HepG2 (cell line): ENCODE measurements around the gene CFAP119. TPM values are rescaled to one million over a fixed set of nuclear protein-coding genes. Genes with fewer than 3 reads are reported as not detected.

ENCODE experiments used
- AKAP8 ChIP-seq: sonication (generic); formaldehyde crosslinking; IDR thresholded peaks from 2 replicates; pipeline ENCODE4 v1.5.1; 2020; ENCODE audit warnings: mild to moderate bottlenecking, missing genetic modification reagents
- CC2D1A ChIP-seq: sonication (generic); formaldehyde crosslinking; IDR thresholded peaks from 2 replicates; pipeline ENCODE4 v1.8.1; 2023; ENCODE audit warnings: mild to moderate bottlenecking, missing genetic modification reagents
- FOXC1 ChIP-seq: sonication (generic); formaldehyde crosslinking; IDR thresholded peaks from 2 replicates; pipeline ENCODE4 v1.8.0; 2022; ENCODE audit warnings: mild to moderate bottlenecking, missing genetic modification reagents, borderline replicate concordance
- HOXA7 ChIP-seq: sonication (generic); formaldehyde crosslinking; IDR thresholded peaks from 2 replicates; pipeline ENCODE4 v1.8.1; 2022; ENCODE audit warnings: mild to moderate bottlenecking, missing genetic modification reagents, moderate library complexity
- IKZF1 ChIP-seq: fragments of 450-650 bp; IDR thresholded peaks from 2 replicates; pipeline ENCODE4 v1.7.1; 2016
- KDM4B ChIP-seq: sonication (generic); formaldehyde crosslinking; IDR thresholded peaks from 2 replicates; pipeline ENCODE4 v1.4.0; 2020; ENCODE audit warnings: missing genetic modification reagents
- MLXIP ChIP-seq: sonication (generic); formaldehyde crosslinking; IDR thresholded peaks from 2 replicates; pipeline ENCODE4 v1.9.0; 2021; ENCODE audit warnings: missing genetic modification reagents, borderline replicate concordance
- MXD1 ChIP-seq: sonication (generic); formaldehyde crosslinking; IDR thresholded peaks from 2 replicates; pipeline ENCODE4 v1.4.0; 2020; ENCODE audit warnings: mild to moderate bottlenecking, missing genetic modification reagents
- PLSCR1 ChIP-seq: sonication (generic); formaldehyde crosslinking; IDR thresholded peaks from 2 replicates; pipeline ENCODE4 v1.5.0; 2020; ENCODE audit warnings: missing genetic modification reagents, mild to moderate bottlenecking, borderline replicate concordance
- RBAK ChIP-seq: sonication (generic); formaldehyde crosslinking; IDR thresholded peaks from 2 replicates; pipeline ENCODE4 v1.5.1; 2020; ENCODE audit warnings: mild to moderate bottlenecking, missing genetic modification reagents
- SKI ChIP-seq: fragments of 450-650 bp; IDR thresholded peaks from one replicate; pipeline ENCODE4 v1.6.1; 2018; ENCODE audit warnings: mild to moderate bottlenecking; ENCODE audit not compliant: partially characterized antibody
- SRF ChIP-seq: IDR thresholded peaks from 2 replicates; pipeline ENCODE4 v1.6.1; 2011; ENCODE audit warnings: mild to moderate bottlenecking, low read depth, low read length, moderate library complexity
- ZNF772 ChIP-seq: sonication (generic); formaldehyde crosslinking; IDR thresholded peaks from 2 replicates; pipeline ENCODE4 v1.5.0; 2020; ENCODE audit warnings: mild to moderate bottlenecking, missing genetic modification reagents
- polyA plus RNA-seq, 8 experiments: library from polyadenylated mRNA; depleted of rRNA in 3 of 8; stranded (reverse) in 7 of 8; unstranded in 1 of 8; fragments of >200 nt; fragmentation: Illumina TruSeq in 4 of 8; extraction: Trizol in 4 of 8; gene quantifications; 2 replicates each; pipeline versions ENCODE4 v1.2.1 to v1.2.3, GENCODE V29; 2011 to 2016; ENCODE audit warnings: low read depth in 4 of 8, missing spikeins in 1 of 8, mixed read lengths in 1 of 8; ENCODE audit not compliant: insufficient read depth in 1 of 8
- total RNA-seq, 5 experiments: library from RNA; depleted of rRNA; stranded (reverse); fragments of >200 nt; fragmentation: Illumina TruSeq; extraction: Trizol; gene quantifications; 2 replicates each; pipeline ENCODE4 v1.2.3, GENCODE V29; 2016; ENCODE audit warnings: low read depth in 1 of 5
- TF ChIP-seq, protein P1 (sequence below): sonication (generic); formaldehyde crosslinking; IDR thresholded peaks from 2 replicates; pipeline ENCODE4 v1.5.0; 2020; ENCODE audit warnings: mild to moderate bottlenecking, missing genetic modification reagents, borderline replicate concordance
- TF ChIP-seq, protein P2 (sequence below): sonication (generic); formaldehyde crosslinking; IDR thresholded peaks from 2 replicates; pipeline ENCODE4 v1.4.0; 2020; ENCODE audit warnings: low read depth, missing genetic modification reagents
- TF ChIP-seq, protein P3 (sequence below): sonication (generic); formaldehyde crosslinking; conservative IDR thresholded peaks from 2 replicates; pipeline ENCODE4 v1.5.0; 2020; ENCODE audit warnings: missing genetic modification reagents

Gene CFAP119
- total and polyA plus RNA-seq, 2 of the 13 experiments (the other 11 are each of a cell fraction or from before 2014, with no cell fraction given) = 6.4 TPM

DNA sequence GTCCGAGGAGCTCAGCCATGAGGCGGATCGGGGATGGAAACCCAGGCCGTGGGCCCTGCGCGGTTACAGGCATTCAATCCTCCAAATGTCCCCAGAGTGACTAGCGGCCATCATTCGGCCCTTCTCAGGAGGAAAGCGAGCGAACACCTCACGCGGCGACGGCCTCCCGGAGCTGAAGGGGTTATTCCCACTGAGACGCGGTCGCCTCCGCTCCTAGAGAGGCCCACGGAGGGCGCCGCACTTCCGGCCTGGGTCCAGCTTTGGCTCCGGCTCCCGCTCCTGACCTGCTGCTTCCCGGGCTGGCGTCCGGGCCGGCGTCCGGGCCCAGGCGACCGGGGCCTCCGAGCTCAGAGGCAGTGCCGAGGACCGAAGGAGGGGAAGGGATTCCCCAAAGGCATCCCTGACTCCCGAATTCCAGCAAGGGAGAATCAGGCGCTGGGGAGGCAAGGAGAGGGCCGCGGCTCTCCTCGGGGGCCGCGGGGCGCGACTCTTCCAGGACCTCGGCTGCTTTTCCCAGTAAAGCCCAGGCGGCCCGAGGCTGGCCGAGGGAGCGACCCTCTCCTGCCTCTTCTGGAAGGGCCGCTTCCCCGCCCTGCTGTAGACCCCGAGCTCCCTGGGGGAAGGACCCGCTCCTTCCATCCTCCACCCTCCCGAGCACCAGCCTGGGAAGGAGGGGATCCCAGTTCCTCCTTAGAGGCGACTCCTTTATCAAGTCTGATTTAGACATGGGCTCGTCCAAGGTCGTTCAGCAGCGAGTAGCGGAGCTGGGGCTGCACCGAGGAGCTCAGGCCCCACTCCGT, 43.7 kb upstream of the CFAP119 start (continued):
- TF ChIP-seq IKZF1 (no peak), MLXIP (CRISPR knock-in tag) (peak; percentile 82; the same call in 1 of the 2 replicates), ZNF772 (peak; percentile 96), MXD1 (CRISPR knock-in tag) (peak; percentile 54; the same call in 1 of the 2 replicates), PLSCR1 (CRISPR knock-in tag) (peak; percentile 88; the same call in 1 of the 2 replicates), SKI (peak; percentile 76), AKAP8 (peak; percentile 64; the same call in 1 of the 2 replicates), FOXC1 (CRISPR knock-in tag) (peak; percentile 95; the same call in 1 of the 2 replicates), KDM4B (peak; percentile 93), HOXA7 (no peak), CC2D1A (CRISPR knock-in tag) (0 out of 2 replicates have a peak, but pooled peaks have one; percentile 78), RBAK (no peak), SRF (no peak)
- TF ChIP-seq, protein P1, sequence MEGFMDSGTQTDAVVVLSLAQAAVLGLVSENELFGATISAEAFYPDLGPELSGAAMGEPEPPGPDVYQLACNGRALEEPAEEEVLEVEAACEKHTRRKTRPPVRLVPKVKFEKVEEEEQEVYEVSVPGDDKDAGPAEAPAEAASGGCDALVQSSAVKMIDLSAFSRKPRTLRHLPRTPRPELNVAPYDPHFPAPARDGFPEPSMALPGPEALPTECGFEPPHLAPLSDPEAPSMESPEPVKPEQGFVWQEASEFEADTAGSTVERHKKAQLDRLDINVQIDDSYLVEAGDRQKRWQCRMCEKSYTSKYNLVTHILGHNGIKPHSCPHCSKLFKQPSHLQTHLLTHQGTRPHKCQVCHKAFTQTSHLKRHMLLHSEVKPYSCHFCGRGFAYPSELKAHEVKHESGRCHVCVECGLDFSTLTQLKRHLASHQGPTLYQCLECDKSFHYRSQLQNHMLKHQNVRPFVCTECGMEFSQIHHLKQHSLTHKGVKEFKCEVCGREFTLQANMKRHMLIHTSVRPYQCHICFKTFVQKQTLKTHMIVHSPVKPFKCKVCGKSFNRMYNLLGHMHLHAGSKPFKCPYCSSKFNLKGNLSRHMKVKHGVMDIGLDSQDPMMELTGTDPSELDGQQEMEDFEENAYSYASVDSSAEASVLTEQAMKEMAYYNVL (CRISPR knock-in tag) = no peak; the same call in 1 of the 2 replicates
- TF ChIP-seq, protein P2, sequence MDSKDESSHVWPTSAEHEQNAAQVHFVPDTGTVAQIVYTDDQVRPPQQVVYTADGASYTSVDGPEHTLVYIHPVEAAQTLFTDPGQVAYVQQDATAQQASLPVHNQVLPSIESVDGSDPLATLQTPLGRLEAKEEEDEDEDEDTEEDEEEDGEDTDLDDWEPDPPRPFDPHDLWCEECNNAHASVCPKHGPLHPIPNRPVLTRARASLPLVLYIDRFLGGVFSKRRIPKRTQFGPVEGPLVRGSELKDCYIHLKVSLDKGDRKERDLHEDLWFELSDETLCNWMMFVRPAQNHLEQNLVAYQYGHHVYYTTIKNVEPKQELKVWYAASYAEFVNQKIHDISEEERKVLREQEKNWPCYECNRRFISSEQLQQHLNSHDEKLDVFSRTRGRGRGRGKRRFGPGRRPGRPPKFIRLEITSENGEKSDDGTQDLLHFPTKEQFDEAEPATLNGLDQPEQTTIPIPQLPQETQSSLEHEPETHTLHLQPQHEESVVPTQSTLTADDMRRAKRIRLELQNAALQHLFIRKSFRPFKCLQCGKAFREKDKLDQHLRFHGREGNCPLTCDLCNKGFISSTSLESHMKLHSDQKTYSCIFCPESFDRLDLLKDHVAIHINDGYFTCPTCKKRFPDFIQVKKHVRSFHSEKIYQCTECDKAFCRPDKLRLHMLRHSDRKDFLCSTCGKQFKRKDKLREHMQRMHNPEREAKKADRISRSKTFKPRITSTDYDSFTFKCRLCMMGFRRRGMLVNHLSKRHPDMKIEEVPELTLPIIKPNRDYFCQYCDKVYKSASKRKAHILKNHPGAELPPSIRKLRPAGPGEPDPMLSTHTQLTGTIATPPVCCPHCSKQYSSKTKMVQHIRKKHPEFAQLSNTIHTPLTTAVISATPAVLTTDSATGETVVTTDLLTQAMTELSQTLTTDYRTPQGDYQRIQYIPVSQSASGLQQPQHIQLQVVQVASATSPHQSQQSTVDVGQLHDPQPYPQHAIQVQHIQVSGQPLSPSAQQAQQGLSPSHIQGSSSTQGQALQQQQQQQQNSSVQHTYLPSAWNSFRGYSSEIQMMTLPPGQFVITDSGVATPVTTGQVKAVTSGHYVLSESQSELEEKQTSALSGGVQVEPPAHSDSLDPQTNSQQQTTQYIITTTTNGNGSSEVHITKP (CRISPR knock-in tag) = peak; percentile 68; the same call in 1 of the 2 replicates
- TF ChIP-seq, protein P3, sequence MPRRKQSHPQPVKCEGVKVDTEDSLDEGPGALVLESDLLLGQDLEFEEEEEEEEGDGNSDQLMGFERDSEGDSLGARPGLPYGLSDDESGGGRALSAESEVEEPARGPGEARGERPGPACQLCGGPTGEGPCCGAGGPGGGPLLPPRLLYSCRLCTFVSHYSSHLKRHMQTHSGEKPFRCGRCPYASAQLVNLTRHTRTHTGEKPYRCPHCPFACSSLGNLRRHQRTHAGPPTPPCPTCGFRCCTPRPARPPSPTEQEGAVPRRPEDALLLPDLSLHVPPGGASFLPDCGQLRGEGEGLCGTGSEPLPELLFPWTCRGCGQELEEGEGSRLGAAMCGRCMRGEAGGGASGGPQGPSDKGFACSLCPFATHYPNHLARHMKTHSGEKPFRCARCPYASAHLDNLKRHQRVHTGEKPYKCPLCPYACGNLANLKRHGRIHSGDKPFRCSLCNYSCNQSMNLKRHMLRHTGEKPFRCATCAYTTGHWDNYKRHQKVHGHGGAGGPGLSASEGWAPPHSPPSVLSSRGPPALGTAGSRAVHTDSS = no peak
